Fibroblast of lung (primary cell): ENCODE data around the gene LANCL2.

ENCODE experiments used
- EZH2 ChIP-seq: IDR thresholded peaks from 2 replicates; pipeline ENCODE4 v1.5.1; 2012; ENCODE audit warnings: low read length, control low read depth, mild to moderate bottlenecking; ENCODE audit errors: missing control alignments
- TF ChIP-seq, protein P1 (sequence below), 2 donors: IDR thresholded peaks in 1 of 2; conservative IDR thresholded peaks in 1 of 2; 1 replicate in 1 of 2; 2 replicates in 1 of 2; pipeline ENCODE4 v1.5.1; 2011 to 2012; ENCODE audit warnings: low read length in 2 of 2, control low read depth in 1 of 2, inconsistent platforms in 1 of 2, low read depth in 1 of 2, mild to moderate bottlenecking in 1 of 2

DNA sequence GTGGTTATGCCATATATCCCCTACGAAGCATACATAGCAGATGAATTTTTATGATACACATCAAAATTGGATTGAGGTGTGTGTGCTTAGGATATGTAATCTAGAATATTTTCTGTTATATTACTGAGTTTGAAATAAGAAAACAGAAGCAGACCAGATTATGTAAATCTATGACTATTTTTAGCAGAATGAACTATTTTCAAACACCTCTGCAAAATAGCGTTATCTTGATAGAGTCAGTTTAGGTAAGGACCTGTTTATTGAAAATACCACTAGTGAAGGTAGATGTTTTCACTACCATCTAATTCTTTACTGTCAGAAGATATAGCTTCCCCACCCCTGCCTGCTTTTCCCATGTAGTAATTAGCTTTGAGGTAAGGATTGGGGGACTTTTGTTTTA lies 9.1 kb downstream of the LANCL2 start:
- TF ChIP-seq EZH2: no peak
- TF ChIP-seq, protein P1, sequence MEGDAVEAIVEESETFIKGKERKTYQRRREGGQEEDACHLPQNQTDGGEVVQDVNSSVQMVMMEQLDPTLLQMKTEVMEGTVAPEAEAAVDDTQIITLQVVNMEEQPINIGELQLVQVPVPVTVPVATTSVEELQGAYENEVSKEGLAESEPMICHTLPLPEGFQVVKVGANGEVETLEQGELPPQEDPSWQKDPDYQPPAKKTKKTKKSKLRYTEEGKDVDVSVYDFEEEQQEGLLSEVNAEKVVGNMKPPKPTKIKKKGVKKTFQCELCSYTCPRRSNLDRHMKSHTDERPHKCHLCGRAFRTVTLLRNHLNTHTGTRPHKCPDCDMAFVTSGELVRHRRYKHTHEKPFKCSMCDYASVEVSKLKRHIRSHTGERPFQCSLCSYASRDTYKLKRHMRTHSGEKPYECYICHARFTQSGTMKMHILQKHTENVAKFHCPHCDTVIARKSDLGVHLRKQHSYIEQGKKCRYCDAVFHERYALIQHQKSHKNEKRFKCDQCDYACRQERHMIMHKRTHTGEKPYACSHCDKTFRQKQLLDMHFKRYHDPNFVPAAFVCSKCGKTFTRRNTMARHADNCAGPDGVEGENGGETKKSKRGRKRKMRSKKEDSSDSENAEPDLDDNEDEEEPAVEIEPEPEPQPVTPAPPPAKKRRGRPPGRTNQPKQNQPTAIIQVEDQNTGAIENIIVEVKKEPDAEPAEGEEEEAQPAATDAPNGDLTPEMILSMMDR (conservative IDR thresholded peaks at IDR 0.05 in 1 of 2, IDR thresholded peaks at IDR 0.05 in 1 of 2; ENCODE audit: low read depth in 1 of 2, low read length in 2 of 2): no peak
